Activated CD4-positive, alpha-beta T cell treated with anti-CD3 and anti-CD28 coated beads for 36 hours (primary cell): Measurements from ENCODE around the gene HOXC10. TPM values are rescaled to one million over a fixed set of nuclear protein-coding genes. Genes with fewer than 3 reads are reported as not detected.

Experiments
- ATAC-seq: fragments of 200-7000 bp; cut with Tn5 transposase; one replicate; pipeline ENCODE4 v1.10.0; 2021; ENCODE audit warnings: mild to moderate bottlenecking, moderate library complexity
- CTCF ChIA-PET: fragments of 350-600 bp; sonication (Branson Sonifier 250); formaldehyde crosslinking; loops from one replicate; lab custom pipeline; 2021; ENCODE audit warnings: antibody characterized with exemption; lab: Charles Lee
- POLR2A ChIA-PET: fragments of 350-600 bp; sonication (Branson Sonifier 250); formaldehyde crosslinking; loops from one replicate; lab custom pipeline; 2021; ENCODE audit warnings: antibody characterized with exemption, inconsistent platforms; lab: Charles Lee
- DNase-seq: peaks from one replicate; pipeline ENCODE4 v3.0.0-alpha.2; 2020
- H3K27ac Mint-ChIP-seq: one replicate; pipeline ENCODE4 v1.8.0; 2021; ENCODE audit warnings: mixed read lengths
- H3K27me3 Mint-ChIP-seq: one replicate; pipeline ENCODE4 v1.8.0; 2021; ENCODE audit warnings: mixed read lengths
- H3K36me3 Mint-ChIP-seq: one replicate; pipeline ENCODE4 v1.8.0; 2021; ENCODE audit warnings: low read depth, mixed read lengths
- H3K4me1 Mint-ChIP-seq: one replicate; pipeline ENCODE4 v1.8.0; 2021; ENCODE audit warnings: mixed read lengths
- H3K4me3 Mint-ChIP-seq: one replicate; pipeline ENCODE4 v1.8.0; 2021; ENCODE audit warnings: mild to moderate bottlenecking, moderate library complexity, mixed read lengths
- H3K9me3 Mint-ChIP-seq: one replicate; pipeline ENCODE4 v1.8.0; 2021; ENCODE audit warnings: low read depth, mixed read lengths
- intact Hi-C, 2 experiments: fragments of 100-400 bp; cut with DNase I in 1 of 2; cut with micrococcal nuclease in 1 of 2; formaldehyde crosslinking; loops; one replicate each; pipeline versions ENCODE4 v1.14.2 to v1.15.1; 2022 to 2024; cut with DNase I, micrococcal nuclease
- total RNA-seq, 2 experiments: library from RNA; stranded (reverse); gene quantifications; one replicate each; pipeline ENCODE4 v1.2.3, GENCODE V29; 2021

HOXC10 gene
- total RNA-seq, 2 experiments from 2014 or later: not detected

GRCh38 chr12:53980104-53980801 lies 4.7 kb upstream of the HOXC10 start:
- Mint-ChIP-seq H3K27ac (no peak overlapping the region), H3K9me3 (no peaks in the 10 kb centered on the region), H3K4me1 (peaks cover 14% of the 10 kb centered on the region), H3K27me3 (peaks cover 84% of the 10 kb centered on the region), H3K36me3 (no peaks in the 10 kb centered on the region), H3K4me3 (no peak overlapping the region)
- CTCF ChIA-PET: interaction anchor here (0.6 to 1.7 kb wide), 6 partner anchors 11 to 230 kb away, joined by 3 to 4 read pairs (median 3); no protein-coding TSS in a partner anchor
- intact Hi-C loops: loop anchor here in 1 of 2 experiments (5.0 kb wide), 1 partner anchor 72 kb away; the partner anchor contains the start of gene HOXC4
- ATAC-seq (no peak), DNase-seq (no peak)
- POLR2A ChIA-PET: no interaction called here

DNA sequence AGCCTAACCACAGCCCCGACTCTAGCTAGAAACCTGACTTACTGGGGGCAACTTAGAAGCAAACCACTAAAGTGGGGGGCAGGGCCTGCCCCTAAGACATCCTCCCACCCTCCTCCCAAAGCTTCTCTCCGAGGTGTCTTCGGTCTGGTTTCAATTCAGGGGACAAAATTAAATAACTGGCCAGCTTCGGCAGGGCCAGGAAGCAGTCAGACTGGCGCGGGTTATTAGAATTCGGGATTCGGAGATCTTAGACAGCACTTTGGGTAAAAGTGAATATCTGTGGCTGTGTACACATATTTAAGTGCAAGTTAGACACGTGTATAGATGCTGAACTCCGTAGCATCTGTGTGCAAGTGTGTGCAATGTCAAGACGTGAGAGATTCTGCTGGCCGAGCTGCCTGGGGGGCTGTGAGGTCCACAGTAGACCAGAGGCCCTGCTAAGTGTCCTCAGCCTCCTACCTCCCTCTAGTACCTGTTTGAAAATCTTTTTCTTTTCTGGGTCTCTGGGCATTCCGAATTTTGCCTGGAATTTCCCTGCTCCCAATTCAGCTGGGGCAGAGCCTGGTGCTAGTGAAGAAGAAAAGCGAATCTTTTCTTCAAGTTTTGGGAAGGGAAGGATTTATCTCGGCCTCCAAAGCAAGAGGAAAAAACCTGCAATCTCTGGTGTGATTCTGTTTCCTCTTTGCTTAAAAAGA lies 4.0 kb upstream of the HOXC10 start:
- Mint-ChIP-seq H3K36me3 (no peaks in the 10 kb centered on the region), H3K27ac (no peak overlapping the region), H3K4me3 (no peak overlapping the region), H3K9me3 (no peaks in the 10 kb centered on the region), H3K4me1 (peaks cover 13% of the 10 kb centered on the region), H3K27me3 (peaks cover 83% of the 10 kb centered on the region)
- ATAC-seq (no peak), DNase-seq (no peak)
- intact Hi-C loops: loop anchor here in 1 of 2 experiments (5.0 kb wide), 1 partner anchor 71 kb away; the partner anchor contains the start of gene HOXC4
- ChIA-PET POLR2A (no interaction called here), CTCF (interaction anchor here (0.6 to 1.7 kb wide), 8 partner anchors 11 to 229 kb away, joined by 3 to 4 read pairs (median 3); no protein-coding TSS in a partner anchor)

DNA sequence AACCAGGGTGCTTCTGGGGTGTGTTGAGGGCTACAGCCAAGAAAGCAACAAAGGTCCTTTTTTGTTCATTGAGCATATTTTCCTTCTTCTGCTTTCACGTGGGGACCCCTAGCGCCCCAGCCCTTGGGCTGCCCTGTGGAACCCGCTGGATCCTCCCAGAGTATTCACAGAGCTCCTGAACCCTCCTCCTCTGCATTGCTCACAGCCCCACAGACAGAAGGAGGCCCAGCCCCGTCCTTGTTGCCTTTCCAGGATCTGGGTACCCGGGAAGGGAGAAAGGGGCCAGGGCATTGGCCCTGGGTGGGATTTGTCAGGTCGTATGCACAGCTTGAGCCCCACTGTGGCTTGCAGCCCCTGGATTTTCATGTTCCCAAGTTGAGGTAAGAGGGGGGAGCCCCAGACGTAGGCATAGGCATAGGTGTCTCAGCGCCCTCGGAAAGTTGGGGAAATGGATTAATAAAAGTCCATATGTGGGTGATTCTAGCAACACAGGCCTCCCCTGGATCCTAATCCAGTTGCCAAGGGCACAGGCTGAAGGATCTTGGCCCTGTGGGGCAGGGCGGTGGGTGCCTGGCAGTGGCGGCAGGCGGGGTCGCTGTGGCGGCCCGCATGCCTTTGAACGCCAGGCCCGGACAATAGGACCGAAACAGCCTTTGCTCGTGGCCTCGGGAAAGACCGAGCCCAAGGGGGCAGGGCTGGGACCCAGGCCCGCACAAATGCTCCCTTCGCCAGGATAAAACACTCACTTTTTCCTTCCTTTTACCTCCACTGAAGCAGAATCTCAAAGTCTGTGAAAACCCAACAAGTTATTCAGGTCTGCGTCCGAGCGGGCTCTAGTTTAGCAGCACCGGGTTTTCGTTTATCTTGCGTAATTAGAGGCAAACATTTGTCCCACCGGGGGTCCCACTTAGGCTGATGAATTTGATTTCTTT lies 3.0 kb upstream of the HOXC10 start:
- H3K4me3 Mint-ChIP-seq: no peak overlapping the region
- ChIA-PET POLR2A (no interaction called here), CTCF (interaction anchor here (1.0 to 1.3 kb wide), 3 partner anchors 10 to 226 kb away, joined by 3 read pairs; no protein-coding TSS in a partner anchor)
- H3K27me3 Mint-ChIP-seq: peaks cover 84% of the 10 kb centered on the region
- H3K4me1 Mint-ChIP-seq: peaks cover 16% of the 10 kb centered on the region
- no peaks in the 10 kb centered on the region for H3K36me3 Mint-ChIP-seq
- ATAC-seq: no peak
- no peaks in the 10 kb centered on the region for H3K9me3 Mint-ChIP-seq
- DNase-seq: no peak
- intact Hi-C loops: loop anchor here in 1 of 2 experiments (5.0 kb wide), 1 partner anchor 70 kb away; the partner anchor contains the start of gene HOXC4
- no peak overlapping the region for H3K27ac Mint-ChIP-seq

GRCh38 chr12:53982648-53983567 lies 2.0 kb upstream of the HOXC10 start:
- peaks cover 16% of the 10 kb centered on the region for H3K4me1 Mint-ChIP-seq
- ATAC-seq: no peak
- DNase-seq: no peak
- CTCF ChIA-PET: no interaction called here
- H3K27me3 Mint-ChIP-seq: peaks cover 86% of the 10 kb centered on the region
- intact Hi-C loops: loop anchor here in 1 of 2 experiments (5.0 kb wide), 1 partner anchor 69 kb away; the partner anchor contains the start of gene HOXC4
- no peak overlapping the region for H3K4me3 Mint-ChIP-seq
- no peak overlapping the region for H3K27ac Mint-ChIP-seq
- POLR2A ChIA-PET: no interaction called here
- H3K36me3 Mint-ChIP-seq: no peaks in the 10 kb centered on the region
- H3K9me3 Mint-ChIP-seq: no peaks in the 10 kb centered on the region

DNA sequence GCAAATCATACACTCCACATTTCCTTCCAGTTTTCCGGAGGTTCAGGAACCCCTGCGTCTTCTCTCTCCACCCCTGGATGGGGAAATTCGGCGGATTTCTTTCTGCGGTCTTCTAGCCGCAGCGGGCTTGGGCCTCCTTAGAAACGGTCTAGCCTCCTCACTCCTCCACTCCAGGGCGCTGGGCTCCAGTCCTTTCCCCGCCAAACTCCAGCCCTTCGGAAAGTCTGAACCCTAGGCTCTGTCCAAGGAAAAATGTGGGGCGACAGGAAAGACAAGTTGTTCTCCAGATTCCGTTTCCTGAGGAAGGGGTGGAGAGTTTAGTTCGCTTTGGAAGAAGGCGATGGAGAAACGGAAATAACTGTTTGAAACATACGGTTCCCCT lies 1.4 kb upstream of the HOXC10 start:
- H3K9me3 Mint-ChIP-seq: no peaks in the 10 kb centered on the region
- intact Hi-C loops: loop anchor here in 1 of 2 experiments (5.0 kb wide), 1 partner anchor 69 kb away; the partner anchor contains the start of gene HOXC4
- no peaks in the 10 kb centered on the region for H3K36me3 Mint-ChIP-seq
- ATAC-seq: no peak
- H3K4me3 Mint-ChIP-seq: no peak overlapping the region
- ChIA-PET CTCF (interaction anchor here (2.6 kb wide), 1 partner anchor 218 kb away, joined by 21 read pairs; no protein-coding TSS in a partner anchor), POLR2A (no interaction called here)
- no peak for DNase-seq
- no peak overlapping the region for H3K27ac Mint-ChIP-seq
- H3K27me3 Mint-ChIP-seq: peaks cover 86% of the 10 kb centered on the region
- peaks cover 13% of the 10 kb centered on the region for H3K4me1 Mint-ChIP-seq

GRCh38 chr12:53983950-53984572 lies 885 bp upstream of the HOXC10 start:
- no peak overlapping the region for H3K4me3 Mint-ChIP-seq
- intact Hi-C loops: loop anchor here (1.0 to 5.0 kb wide), 4 partner anchors 22 to 223 kb away; partner anchors contain the start of gene HOXC4 (in 1 of the 2)
- H3K27ac Mint-ChIP-seq: no peak overlapping the region
- DNase-seq: no peak
- POLR2A ChIA-PET: interaction anchor here (1.2 kb wide), 1 partner anchor 67 kb away, joined by 3 read pairs; no protein-coding TSS in a partner anchor
- ATAC-seq: no peak
- no peaks in the 10 kb centered on the region for H3K36me3 Mint-ChIP-seq
- peaks cover 16% of the 10 kb centered on the region for H3K4me1 Mint-ChIP-seq
- no peaks in the 10 kb centered on the region for H3K9me3 Mint-ChIP-seq
- peaks cover 85% of the 10 kb centered on the region for H3K27me3 Mint-ChIP-seq
- CTCF ChIA-PET: interaction anchor here (1.2 to 5.6 kb wide), 11 partner anchors 8 to 231 kb away, joined by 3 to 37 read pairs (median 9); partner anchors contain the start of genes HOXC11 and HOXC9

GRCh38 chr12:53985692-53985993 lies 697 bp downstream of the HOXC10 start:
- no peaks in the 10 kb centered on the region for H3K9me3 Mint-ChIP-seq
- peak overlapping the region; percentile 12 for H3K4me3 Mint-ChIP-seq
- peaks cover 85% of the 10 kb centered on the region for H3K27me3 Mint-ChIP-seq
- ChIA-PET POLR2A (no interaction called here), CTCF (interaction anchor here (0.7 to 5.6 kb wide), 25 partner anchors 9 to 234 kb away, joined by 3 to 37 read pairs (median 5); partner anchors contain the start of genes HOXC11, HOXC5, HOXC8 and HOXC9)
- no peak overlapping the region for H3K27ac Mint-ChIP-seq
- no peaks in the 10 kb centered on the region for H3K36me3 Mint-ChIP-seq
- peaks cover 31% of the 10 kb centered on the region for H3K4me1 Mint-ChIP-seq
- intact Hi-C loops: loop anchor here (1.0 to 5.0 kb wide), 4 partner anchors 205 to 229 kb away; no protein-coding TSS in a partner anchor
- no peak for ATAC-seq
- no peak for DNase-seq

GRCh38 chr12:53985994-53986685 lies 1.2 kb downstream of the HOXC10 start:
- ATAC-seq: no peak
- ChIA-PET CTCF (interaction anchor here (0.6 to 5.6 kb wide), 20 partner anchors 9 to 229 kb away, joined by 3 to 37 read pairs (median 5); partner anchors contain the start of genes HOXC5, HOXC8 and HOXC9), POLR2A (interaction anchor here (0.6 kb wide), 1 partner anchor 75 kb away, joined by 3 read pairs; no protein-coding TSS in a partner anchor)
- no peak overlapping the region for H3K4me3 Mint-ChIP-seq
- no peaks in the 10 kb centered on the region for H3K36me3 Mint-ChIP-seq
- DNase-seq: peak; percentile 53
- peaks cover 33% of the 10 kb centered on the region for H3K4me1 Mint-ChIP-seq
- no peaks in the 10 kb centered on the region for H3K9me3 Mint-ChIP-seq
- intact Hi-C loops: loop anchor here (1.0 to 5.0 kb wide), 4 partner anchors 205 to 228 kb away; no protein-coding TSS in a partner anchor
- H3K27me3 Mint-ChIP-seq: peaks cover 83% of the 10 kb centered on the region
- no peak overlapping the region for H3K27ac Mint-ChIP-seq
